Epidermal melanocyte (primary cell): Measurements from ENCODE around the gene OTOP3.

Experiments
- DNase-seq: peaks from one replicate; pipeline ENCODE4 v3.0.0; 2011; ENCODE audit warnings: low spot score; ENCODE audit not compliant: insufficient read length

The OTOP3 gene

DNA sequence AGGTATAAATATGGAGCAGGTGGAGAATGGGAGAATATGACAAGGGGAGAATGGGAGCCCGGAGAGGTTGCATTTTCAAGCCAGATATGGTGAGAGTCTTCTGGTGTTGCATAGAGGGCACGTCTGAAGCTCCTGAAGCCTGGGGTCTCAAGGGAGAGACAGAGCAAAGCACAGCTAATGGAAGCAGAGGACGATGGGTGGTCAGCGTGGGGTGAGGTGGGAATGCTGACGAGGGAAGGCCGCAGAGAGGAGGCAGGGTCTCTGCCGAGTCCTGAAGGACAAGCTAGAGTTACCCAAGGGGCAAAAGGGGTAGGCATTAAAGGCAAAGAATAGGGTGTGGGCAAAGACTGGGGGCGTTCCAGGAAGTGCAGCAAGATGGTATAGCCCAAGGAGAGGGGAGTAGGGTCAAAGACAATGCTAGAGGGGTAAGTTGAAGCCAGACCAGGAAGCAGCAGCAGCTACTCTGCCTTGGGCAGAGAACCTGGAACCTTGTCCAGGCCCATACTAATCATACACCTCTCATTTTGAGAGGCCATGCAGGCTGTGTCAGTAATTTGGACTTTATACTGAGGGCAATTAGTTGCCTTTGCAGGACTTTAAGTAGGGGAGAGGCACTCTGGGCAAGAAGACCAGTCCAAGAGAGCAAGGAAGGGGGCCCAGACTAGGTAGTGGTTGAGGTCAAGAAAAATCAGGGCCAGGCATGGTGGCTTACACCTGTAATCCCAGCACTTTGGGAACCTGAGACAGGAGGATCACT lies 2.7 kb downstream of the OTOP3 start:
- no peak for DNase-seq

DNA sequence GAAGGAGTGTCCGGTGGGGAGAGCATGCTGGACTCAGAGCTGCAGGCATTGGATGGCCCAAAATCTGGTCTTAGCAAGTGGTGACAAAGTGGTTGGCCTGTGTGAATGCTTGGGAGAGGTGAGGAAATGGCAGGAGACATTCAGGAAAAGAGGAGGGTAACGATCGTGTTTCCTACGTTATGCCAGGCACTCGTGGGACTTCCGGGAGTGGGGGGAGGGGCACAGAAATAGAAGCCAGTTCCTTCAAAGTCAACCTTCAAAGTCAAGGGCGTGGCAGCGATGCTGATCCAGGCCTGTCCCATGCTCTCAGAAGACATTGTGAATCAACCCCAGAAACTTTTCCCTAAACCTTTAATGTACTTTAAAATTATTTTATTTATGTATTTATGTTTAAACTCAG lies 3.8 kb downstream of the OTOP3 start:
- DNase-seq: no peak

DNA sequence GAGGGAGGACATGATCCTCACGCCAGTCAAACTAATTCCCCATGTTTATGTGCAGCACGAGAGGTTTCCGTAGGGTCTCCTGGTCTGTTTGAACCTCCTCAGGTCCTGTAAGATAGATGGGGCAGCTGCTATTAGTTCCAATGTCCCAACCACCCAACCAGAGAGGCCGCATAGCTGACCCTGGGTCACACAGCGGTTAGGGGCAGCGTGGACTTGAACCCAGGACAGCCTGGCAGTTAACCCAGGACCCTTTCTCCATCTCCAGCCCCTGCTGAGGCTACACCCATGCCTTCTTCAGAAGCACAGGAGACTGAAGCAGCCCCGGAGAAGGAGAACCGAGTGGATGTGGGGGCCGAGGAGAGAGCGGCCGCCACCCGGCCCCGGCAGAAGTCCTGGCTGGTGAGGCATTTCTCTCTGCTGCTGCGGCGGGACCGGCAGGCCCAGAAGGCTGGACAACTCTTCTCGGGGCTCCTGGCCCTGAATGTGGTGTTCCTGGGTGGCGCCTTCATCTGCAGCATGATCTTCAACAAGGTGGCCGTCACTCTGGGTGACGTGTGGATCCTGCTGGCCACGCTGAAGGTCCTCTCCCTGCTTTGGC lies 5.5 kb downstream of the OTOP3 start:
- DNase-seq: no peak

DNA sequence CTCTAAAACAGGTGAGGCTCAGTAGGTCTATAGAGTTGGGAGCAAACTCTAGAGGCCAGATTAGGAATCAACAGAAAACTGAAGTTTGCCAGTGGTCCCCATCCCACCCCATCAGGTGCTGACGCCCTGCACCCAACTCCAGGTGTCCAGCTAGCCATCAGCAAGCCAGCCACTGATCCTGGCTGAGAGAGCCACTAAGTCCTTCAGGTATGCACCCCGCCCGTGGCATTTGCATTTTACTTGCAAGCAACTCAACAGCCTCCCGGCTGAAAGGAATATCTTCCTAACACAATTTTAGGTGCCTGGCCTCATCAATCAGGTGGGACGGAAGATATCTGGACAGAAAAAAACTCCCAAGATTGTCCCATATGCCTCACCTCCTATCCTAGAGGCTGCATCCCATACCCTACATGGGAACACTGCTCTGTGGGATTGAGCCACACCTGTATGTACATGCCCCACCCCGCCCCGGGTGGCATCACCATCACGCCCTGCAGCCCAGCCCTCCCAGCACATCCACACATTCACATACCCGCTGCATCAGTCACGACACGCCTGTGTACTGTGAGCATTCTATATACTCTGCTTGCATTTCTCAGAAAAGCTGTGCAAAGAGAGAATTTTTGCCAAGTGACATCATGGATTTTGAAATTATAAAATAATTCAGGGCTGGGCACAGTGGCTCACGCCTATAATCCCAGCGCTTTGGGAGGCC lies 8.3 kb downstream of the OTOP3 start:
- DNase-seq: no peak

DNA sequence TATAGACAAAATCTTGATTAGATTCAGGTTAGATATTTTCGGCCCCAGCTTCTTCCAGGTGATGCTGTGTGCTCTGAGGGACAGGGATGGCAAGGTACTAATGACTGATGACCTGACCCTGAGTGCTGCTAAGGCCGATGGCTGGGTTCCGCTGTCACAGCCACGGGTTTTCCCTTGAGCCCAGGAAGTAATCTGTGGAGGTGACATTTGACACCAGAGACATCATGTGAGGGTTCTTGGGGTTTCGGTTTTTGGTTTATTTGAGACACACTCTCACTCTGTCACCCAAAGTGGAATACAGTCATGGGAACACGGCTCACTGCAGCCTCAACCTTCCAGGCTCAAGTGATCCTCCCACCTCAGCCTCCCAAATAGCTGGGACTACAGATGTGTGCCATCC lies 9.8 kb downstream of the OTOP3 start:
- DNase-seq: no peak

DNA sequence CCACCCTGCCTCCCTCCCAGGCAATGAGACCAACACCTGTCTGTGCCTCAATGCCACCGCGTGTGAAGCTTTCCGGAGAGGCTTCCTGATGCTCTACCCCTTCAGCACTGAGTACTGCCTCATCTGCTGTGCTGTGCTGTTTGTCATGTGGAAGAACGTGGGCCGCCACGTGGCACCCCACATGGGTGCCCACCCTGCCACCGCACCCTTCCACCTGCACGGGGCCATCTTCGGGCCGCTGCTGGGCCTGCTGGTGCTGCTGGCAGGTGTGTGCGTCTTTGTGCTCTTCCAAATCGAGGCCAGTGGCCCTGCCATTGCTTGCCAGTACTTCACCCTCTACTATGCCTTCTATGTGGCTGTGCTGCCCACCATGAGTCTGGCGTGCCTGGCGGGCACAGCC lies 10.9 kb downstream of the OTOP3 start:
- no peak for DNase-seq

DNA sequence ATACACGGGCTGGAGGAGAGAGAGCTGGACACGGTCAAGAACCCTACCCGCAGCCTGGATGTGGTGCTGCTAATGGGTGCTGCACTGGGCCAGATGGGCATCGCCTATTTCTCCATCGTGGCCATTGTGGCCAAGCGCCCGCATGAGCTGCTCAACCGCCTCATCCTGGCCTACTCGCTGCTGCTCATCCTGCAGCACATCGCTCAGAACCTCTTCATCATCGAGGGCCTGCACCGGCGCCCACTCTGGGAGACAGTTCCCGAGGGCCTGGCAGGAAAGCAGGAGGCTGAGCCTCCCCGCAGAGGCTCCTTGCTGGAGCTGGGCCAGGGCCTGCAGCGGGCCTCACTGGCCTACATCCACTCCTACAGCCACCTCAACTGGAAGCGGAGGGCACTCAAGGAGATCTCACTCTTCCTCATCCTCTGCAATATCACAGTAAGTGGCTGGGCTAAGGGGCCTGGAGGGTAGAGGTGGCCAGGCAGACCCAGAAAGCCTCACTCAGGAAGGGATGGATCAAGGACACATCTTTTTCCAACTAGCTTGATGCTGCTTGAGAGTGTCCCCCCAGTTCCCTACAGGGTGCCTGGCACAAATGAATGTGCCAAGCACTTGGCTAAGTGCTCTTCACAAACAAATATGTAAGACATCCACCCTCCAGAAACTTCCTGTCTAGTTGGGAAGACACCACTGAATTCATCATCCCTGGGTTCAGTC lies 11.5 kb downstream of the OTOP3 start:
- no peak for DNase-seq

DNA sequence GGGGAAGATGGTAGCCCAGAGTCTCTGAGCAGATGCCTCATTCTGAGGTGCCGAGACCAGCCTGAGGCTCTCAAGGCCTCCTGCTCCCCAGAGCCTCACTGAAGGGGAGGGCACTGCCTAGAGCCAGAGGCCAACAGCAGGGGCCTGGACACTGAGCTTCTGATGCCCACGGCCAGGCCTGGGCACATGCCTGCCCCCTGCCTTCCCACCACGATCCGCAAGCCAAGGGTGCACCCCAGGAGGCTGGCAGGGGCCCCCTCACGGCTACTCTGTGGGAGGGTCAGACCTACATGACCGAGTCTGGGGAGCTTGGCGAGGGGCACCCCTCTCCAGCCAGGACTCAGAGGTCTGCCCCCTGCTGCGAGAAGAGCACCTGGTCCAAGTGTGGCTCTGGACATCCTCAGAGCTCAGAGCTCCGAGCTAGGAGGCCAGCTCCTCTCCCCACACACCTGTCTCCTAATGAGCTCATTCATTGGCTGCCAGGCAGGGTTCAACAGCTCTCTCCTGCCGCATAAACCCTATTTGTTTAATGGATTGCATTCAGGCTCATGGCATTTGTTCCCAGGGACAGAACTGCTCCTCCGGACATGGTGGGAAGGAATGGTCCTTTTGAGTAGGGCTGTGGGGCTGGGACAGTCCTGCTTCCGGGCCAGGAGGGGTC lies 13.9 kb downstream of the OTOP3 start:
- no peak for DNase-seq

DNA sequence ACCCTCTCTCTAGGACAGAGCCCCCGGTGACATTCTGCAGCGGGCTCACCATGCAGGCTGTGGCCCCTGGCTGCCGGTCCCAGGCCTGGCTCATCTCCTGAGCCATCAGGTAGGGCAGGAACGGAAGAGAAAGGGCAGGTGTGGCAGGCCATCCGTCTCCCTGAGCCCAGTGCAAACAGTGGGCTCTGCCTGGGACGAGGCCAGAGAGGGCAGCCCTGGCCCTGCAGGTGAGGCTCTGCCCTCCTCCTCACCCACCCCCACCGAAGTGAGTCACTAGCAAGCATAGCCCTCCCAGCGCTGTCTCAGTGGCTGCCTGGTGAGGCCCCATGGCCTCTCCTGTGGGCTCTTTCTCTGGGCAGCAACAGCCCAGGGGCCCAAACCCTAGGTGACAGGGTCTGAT lies 14.5 kb downstream of the OTOP3 start:
- DNase-seq: no peak

DNA sequence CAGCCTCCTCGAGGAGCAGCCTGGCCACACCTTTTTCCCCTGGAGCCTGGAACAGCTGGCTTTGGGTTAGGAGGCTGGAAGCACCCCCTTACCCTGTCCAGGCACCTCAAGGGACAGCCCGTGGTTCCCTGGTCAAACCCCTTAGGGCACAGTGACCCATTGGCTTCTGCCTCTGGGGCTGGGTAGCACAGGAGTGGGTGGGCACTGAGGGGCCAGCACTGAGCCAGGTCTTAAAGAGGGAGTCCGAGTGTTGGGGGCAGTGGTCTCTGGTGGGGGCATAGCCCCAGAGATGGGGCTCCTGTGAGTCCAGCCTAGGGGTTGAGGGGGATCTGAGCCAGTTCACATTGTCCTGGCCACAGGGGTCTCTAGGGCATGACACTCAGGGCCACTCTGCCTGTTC lies 15.4 kb downstream of the OTOP3 start:
- DNase-seq: no peak

DNA sequence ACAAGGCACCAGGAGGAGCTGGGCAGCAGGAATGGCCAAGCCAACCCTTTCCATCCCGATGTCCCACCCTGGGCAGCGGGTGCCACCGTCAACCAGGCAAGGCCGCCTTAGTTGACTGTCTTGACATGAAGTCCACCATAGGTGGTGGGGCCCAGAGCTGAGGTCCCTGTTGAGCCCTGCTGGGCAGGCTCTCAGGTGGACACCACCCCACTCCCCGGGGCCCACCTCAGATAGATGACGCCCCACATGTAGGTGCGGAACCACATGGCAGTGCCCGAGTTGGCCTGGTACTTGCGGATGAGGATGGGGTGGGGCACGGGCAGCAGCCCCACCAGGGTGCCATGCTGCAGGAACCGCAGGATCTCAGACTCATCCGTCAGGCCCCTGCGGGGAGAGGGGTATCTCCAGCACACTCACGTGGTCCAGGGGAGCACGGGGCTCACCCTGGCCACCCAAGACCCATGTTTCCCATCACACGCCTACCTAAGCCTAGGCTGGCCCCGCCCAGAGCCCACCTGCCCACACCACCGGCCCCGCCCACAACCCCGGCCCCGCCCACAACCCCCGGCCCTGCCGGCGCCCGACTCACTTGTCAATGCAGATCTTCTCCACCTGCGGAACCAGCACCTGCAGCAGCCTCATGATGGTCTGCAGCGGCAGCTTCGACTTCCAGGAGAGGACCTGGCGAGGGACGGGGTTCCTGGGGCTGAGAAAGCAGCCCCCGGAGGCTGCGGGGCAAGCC lies 16.2 kb downstream of the OTOP3 start:
- DNase-seq: no peak

DNA sequence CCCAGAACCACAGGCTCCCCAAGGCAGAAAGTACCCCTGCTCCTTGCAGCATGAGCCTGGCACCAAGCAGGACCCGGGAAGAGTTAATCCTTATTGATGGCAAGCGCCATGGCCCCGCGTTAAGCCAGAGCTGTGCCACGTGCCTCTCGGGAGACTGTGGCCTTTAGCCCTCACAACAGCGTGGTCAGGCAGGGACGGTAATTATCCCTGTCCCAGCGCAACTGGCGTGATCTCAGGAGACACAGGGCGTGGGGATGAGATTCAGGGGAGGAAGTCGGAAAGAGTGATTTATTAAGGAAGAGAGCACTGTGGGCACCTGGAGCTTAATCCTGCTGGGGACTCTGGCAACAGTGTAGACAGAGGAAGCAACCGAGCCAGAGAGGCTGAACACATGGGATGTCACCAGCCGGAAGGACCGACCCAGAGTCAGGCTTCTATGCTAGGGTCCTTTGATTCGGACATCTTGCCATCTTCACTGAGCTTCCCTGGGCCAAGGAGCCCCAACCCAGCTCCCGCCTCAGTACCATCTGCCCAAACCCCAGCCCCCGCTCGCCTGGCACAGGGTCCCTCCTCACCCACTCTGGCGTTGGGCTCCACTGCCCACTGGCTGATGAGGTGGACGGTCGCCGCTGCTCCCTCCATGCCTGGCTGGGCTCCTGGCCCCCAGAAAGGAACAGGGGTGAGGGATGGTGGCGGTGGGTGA lies 16.9 kb downstream of the OTOP3 start:
- DNase-seq: no peak

DNA sequence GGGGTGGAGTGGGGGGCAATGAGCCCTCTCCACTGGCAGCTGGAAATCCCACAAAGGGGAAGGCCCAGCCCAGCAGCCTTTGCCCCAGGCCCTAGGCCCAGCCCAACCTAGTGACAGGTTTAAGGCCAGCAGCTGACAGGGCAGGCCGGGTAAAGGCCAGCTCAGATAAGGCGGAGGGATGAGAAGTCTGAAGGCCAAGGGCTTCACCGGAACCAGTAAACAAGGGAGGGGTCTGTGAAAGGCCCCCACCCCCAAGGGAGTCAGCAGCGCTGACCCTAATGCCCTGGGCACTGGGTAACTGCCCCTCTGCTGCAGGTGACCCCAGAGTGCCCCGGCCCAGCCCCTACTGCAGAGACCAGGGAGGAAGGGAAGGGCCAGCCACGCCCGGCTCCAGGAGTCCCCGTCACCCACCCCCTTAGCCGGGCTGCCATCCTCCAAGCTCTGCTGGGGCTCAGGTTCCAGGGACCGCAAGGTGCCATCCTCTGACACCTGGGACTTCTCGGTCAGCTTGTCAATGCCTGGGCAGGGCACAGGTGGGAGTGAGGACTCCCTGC lies 17.5 kb downstream of the OTOP3 start:
- no peak for DNase-seq

DNA sequence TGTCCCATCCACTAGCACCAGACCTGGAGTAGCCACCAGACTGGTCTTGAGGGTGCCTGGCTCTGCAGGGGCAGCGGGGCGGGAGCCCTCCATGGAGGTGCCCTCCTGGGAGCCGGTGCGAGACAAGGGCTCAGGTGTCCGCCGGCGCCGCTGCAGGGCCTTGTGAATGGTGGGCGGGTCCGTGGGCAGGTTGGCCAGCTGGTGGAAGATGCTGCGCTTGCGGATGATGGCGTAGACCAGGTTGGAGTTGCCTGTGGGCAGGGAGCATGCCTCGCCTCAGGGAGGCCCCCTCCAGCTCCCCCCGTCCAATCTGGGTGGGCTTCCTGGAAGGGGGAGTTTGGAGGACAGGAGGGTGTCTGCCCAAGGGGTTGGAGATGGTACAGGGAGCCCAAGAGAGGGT lies 18.4 kb downstream of the OTOP3 start:
- DNase-seq: no peak

DNA sequence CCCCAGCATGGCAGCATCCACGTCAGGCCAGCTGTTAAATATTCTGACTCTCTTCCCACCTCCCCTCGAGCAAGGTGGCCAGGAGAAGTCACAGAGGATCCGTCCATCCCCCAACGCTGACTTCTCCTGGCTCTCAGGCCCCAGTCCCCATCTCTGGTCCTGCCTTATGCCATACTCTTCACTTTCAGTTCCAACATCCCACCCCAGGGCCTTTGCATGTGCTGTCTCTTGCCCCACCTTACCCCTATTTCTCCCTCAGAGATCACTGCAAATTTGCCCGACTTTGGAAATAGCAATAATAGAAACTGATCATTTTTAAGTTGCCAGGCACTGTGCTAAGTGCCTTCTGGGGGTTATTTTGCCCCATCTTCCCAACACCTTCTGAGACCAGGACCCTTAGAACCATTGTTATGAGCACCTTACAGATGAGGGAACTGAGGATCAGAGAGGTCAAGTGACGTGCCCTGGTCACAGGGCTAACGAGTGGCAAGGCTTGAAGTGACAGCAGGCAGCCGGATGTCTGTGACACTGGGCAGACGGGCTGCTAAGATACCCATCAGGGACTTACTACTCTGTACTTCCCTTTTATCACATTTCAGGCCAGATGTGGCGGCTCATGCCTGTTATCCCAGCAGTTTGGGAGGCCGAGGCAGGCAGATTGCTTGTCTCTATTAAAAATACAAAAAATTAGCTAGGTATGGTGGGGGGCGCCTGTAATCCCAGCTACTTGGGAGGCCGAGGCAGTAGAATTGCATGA lies 19.1 kb downstream of the OTOP3 start:
- no peak for DNase-seq

DNA sequence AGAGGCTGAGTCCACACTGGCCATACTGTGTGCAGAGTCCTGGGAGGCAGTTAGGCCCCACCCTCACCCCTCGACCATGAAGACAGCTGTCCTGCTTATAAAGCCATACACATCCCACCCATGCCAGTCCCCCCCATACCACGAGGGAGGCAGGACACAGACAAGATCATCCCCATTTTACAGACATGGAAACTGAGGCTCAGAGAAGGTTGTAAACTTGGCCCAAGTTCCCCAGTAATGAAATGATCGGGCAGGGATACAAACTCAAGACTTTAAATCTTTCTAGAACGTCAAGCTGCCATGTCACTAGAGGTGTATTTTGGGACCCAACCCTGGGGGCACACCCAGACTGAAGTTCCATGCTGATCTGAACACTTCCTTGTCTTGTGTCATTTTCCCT lies 20.4 kb downstream of the OTOP3 start:
- DNase-seq: no peak

DNA sequence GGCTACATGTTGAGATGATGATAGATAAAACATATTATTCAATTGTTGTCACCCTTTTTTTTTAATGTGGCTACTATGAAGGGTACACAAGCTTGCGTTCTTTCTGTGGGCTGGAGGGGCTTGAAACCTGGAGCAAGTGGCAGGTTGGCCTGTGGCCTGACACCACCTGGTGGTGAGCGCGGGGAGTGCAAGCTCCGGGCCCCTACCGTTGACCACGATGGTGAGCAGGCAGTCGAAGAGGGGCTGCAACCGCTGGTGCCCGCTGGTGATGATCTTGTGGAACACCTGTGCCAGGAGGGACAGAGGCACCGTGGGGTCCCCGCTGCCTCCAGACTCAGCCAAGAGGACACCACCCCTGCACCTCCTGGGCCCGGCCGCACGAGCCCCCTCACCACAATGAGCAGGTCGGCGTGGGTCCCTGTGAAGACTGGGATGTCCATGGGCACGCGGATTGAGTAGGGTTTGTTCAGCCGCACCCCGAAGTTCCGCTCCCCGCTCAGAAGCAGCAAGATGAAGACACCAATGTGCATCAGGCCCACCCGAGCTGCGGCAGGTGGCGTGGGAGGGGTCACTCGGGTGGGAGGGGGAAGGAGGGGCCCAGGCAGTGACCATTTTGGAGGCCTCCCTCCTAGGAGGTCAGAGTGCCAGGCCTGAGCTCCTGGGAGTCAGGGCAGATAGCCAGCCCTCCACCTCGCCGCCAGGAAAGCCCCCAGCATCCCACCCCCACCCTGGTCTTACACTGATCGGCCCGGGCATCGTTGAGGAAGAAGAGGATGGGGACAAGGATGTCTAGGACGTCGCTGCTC lies 22.4 kb downstream of the OTOP3 start:
- DNase-seq: peak; percentile 79

DNA sequence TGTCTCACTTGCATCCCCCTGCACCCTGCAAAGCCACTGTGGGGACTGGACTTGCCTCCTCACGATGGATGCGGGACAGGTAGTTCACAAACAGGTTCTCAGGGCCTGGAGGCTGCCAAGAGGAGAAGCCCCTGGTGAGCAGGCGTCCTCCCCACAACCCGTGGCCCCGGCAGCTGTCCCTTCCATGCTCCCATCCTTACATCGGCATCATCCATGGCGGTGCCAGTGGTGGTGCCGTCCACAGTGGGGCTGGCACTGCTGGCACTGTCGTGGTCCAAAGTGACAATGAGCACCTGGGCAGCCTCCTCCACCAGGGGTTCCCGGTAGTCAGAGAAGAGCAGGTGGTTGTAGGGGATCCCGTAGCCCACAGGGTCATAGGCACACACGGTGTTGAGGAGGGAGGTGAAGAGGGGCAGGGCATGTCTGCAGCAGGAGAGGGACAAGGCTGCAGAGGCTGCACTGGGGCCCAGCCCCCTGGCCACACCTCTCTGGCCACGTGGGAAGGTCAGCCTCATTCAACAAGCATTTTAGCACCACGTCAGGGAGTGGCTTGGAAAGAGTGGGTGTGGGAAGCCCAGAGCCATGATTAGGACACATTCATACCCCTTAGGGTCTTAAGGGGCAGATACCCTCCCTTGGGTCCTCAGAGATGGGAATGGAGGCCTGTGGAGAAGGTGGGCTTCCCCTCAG lies 24.3 kb downstream of the OTOP3 start:
- no peak for DNase-seq
